HG02885 (cell line): ENCODE results near the gene MIPOL1.

Experiments
- ATAC-seq: cut with Tn5 transposase; IDR thresholded peaks from one replicate; pipeline ENCODE4 v1.9.1; 2021; ENCODE audit warnings: mild to moderate bottlenecking; ENCODE audit not compliant: unreplicated experiment, poor library complexity

Gene MIPOL1

GRCh38 chr14:37573356-37573755 lies 375.6 kb downstream of the MIPOL1 start:
- ATAC-seq = no peak

DNA sequence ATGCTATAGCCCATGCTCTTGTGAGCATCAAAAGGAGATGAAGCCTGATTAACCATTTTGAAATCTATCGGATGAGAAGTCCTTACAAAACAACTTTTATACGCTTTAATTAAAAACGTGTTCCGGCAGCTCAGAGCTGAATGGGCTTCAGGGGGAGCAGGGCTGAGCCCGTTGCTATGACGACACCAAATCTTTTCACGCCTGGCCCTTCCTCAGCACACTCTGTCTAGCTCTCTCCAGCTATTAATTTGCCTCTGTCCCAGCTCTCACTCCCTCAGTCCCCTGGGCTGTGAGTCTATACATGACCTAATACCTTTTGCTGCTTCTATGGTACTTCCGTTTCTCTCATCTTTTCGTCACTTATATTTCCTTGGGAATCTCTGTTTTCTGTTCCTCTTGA lies 381.5 kb downstream of the MIPOL1 start:
- no peak for ATAC-seq

- no peak for ATAC-seq
Measured at GRCh38 chr14:37580146-37580545, 382.4 kb downstream of the MIPOL1 start.

DNA sequence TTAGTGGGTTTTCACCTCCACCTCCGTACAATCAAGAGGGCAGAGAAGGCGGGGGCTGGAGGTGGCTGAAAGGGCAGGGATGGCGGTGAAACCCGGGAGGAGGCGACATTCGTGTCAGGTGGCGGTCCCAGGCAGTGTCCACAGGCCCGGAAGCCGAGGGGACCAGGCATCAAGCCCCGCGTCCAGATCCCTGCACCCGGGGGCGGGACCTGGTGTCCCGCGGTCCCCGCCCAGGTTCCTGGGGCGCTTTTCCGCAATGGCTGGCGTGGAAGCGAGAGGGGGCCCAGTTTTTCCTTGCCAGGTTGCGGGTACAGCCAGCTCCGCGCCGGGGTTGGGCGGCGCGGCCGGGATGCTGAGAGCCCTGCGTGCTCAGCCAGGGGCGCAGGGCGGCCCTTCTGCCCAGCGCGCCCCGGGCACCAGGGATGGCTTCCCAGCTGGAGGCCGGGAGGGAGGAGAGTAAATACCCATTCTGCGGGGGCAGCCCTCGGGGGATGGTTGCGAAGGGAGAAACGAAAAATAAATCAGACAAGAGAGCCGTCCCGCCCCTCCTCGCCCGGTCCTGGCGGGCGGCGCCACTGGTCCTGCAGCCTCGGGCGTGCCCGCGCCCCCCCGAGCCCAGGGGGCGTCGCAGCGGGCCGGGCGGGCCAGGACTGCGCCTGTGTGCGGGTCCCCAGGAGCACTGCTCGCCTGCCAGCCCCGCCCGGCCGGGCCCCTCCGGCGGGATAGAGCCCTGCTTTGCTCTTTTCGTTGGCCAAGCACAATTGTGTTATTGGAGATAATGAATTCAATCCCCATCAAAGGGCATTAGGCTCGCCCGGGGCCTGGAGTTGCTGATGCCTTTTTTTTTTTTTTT lies 385.8 kb downstream of the MIPOL1 start:
- ATAC-seq = no peak

DNA sequence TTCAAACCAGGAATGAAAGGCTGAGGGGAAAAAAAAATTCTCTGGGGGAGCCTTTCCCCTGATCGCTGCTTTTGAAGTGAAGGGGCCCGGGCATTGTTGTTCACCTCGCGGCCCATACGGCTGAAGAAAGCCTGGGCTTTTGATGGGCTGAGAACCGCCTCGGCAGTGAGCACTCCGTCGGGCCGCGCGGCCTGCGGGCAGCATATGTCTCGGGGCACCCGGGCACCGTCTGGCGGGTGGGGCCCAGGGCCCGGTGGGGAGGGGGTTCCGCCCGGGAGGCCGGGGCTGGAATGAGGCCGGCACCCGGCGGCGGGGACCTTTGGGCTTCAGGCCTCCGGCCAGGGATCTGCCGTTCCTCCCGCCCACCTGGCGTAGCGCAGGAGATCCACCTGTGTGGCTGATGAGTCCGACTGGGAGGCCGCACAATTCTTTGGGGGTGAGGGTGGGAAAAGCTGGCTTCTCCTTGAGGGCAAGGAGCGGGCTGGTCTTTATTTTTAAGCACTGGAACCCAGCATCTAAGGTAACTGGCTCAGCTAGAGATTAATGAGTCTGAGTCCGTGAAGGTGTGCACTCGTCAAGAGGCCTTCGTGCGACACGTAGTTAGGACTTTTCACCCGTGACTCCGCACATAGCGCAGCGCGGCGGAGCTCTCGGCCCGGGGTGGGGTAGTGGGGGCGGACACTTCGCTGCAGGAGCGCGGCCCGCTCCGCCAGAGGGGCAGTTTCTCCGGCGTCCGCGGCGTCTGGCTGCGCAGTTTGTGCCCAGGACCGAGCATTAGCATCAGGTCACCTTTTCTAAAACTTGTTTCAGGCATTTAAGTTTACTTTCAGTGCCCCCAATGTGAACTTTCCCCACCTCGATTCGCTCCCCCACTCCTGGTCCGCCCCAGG lies 386.7 kb downstream of the MIPOL1 start:
- no peak for ATAC-seq

DNA sequence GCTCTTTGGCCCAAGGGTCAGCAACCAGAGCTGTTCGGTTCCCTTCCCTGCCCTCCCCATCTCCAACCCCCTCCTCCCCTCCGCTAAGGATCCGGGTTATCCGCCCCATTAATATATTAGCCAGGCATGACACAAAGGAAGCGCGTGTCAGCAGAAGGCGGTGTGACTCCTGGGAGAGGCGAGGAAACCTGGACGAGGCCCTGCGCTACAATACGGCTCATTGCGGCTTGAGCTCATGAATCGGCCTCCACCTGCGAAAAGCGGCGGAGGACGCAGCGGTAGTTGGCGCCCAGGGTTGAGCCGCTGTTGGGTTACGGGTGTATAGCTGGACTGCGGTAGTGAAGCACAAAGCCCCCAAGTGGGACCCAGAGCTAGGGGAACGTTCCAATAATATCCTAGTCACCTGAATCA lies 387.4 kb downstream of the MIPOL1 start:
- ATAC-seq = no peak

- no peak for ATAC-seq
Measured at GRCh38 chr14:37585971-37586796, 388.4 kb downstream of the MIPOL1 start.

DNA sequence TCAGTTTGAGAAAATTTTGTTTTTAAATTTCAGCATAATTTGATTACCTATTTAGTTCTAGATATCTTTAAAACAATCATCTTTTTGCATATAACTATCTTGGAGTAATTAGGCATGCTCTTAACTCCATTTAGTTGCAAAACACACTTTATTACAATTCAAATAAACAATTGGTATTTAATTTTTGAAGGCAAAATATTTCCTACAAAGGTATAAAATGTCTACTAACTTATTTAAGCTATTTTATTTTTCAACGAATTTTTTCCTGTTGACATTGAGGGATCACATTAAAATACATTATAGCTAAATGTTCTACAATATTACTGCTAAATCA lies 389.0 kb downstream of the MIPOL1 start:
- ATAC-seq = no peak

DNA sequence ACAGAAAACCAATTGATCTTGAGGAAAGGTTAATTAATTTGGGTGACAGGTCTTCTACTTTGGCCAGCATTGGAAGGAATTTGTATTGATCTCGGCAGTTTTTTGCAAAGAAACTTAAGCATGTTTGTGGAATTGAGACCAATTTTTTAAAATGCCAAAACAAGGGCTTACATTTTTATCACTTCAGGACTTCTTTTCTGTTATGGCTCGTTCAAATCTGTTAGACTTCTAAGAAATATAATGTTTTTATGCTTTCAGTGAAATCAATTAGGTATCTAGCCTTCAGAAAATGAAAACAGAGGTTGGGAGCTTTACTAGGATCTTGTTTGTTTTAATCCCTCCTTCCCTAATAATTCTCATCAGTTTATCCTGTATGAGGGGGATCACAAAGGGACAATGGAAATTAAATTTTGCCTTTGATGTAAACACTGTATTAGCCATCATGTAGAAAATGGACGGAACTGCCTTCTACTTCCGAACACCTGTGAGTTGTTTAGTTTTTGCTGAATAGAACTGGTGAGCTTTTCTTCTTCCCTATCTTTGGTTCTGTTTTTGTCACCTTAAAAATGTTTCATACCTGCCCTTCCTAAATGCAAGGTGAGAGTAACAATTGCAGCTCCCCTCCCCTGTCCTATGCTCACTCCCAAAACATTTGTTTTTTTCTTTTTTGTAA lies 389.5 kb downstream of the MIPOL1 start:
- no peak for ATAC-seq

GRCh38 chr14:37587881-37588666 lies 390.3 kb downstream of the MIPOL1 start:
- ATAC-seq = no peak

DNA sequence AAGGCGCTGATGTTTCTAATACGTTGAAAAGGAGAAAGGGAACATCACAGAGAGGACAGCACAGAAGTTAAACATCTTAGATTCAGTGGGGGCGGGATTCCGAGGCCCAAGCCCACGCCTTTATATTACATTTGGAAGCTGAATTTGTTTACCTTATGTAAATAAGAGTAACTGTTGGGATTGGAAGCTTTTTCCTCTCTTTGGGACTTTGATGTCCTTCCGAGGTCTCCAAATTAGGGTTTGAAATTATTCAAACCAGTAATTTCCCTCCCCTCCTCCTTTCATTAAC lies 390.9 kb downstream of the MIPOL1 start:
- no peak for ATAC-seq

- no peak for ATAC-seq
Measured at GRCh38 chr14:37588956-37589714, 391.4 kb downstream of the MIPOL1 start.

DNA sequence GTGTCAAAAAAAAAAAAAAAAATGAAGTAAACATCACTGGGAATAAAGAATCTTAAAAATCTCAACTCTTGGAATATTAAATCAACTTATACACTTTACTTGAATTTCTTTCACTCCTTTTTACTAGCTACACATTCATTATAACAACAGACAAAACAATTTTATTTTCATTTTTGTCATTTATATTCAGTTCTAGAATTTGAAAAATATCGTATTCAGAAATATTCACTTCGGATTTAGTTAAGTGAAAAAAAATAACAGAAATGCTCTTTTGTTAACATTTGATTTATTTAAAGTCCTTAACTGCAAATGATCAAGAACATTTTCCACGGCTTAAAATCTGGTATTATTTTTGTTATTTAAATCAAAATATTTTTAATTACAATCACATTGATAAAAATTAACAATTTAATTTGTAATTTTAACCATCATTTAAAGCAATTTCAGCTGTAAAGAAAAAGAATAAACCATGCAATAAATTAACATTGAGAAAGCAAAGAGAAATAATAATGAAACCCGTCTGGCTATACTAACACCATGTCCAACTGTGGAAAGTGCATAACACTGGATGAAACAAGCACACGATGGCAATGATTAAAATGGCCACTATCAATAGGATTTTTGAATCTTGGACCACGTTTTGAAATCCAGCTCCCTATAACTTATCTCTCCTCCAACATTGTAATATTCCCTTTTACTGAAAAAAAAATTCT lies 392.1 kb downstream of the MIPOL1 start:
- no peak for ATAC-seq

DNA sequence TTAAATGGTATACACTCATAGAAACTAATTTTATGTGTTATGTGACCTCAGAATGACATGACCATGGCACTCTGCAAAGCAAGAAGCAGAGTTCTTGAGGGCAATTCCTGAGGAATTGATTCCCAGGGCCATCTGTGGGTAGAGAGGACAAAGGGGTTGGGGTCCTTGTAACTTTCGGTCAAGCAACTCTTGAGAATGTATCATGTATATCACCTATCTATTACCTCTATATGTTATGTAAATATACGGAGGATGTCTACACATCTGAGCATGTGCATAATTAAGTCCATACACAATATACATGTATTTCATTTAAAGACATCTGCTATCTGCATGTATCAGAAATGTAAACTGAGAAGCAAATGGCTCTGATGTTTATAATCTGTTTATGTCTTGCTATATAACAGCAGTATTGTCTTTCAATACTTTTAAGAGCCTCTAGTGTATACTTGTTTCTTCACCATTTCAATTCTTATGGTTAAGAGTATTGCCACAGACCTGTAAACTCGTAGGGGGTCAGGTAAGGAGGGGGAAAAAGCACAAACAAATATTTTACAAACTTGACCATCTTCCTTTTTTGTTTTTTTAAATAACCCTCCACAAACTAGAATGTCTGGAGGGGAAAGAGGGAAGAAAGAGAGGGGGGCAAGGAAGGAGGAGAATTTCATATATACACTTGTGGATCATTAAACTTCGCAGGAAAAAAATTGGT lies 392.8 kb downstream of the MIPOL1 start:
- no peak for ATAC-seq

DNA sequence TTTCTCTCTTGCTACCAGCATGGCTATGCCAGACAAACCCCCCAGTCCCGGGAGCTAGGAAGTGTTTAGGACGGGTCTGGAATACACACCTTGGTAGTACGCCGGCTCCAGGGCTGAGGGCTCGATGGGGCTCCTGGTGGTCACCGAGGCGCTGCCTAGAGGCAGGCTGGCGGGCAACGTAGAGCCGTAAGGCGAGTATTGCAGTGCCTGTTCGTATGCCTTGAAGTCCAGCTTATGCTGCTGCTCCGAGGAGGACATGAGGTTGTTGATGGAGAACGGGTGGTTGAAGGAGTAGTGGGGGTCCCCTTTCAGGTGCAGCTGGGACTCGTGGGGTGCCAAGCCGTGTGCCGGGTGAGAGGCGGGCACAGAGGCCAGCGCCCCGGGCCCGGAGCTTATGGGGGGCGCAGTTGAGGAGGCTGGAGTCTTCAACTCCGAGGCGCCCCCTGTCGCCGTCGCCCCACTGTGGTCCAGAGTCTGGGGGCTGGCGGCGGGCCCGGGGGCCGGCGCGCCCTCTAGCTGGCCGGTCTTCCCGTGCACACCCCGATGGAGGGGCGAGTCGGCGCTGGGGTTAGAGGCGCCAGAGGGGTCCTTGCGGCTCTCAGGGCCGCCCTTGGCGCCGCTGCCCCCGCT lies 393.7 kb downstream of the MIPOL1 start:
- no peak for ATAC-seq

DNA sequence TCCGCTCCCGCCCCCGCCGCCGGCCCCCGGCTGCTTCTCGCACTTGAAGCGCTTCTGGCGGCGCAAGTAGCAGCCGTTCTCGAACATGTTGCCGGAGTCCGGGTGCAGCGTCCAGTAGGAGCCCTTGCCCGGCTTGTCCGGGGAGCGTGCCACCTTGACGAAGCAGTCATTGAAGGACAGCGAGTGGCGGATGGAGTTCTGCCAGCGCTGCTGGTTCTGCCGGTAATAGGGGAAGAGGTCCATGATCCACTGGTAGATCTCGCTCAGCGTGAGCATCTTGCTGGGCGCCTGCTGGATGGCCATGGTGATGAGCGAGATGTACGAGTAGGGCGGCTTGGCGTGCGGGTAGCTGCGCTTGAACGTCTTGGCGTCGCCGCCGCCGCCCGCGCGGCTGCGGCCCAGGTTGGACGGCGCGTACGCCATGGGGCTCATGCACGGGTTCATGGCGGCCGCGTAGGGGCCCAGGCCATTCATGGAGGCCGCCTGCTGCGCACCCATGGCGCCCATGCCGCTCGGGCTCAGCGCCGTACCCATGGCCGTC lies 394.3 kb downstream of the MIPOL1 start:
- no peak for ATAC-seq
